RWPE1 (cell line): ENCODE measurements around the gene AP1B1.
"Not testable (repeated sequence)": the region's sequence is repeated elsewhere in the genome, so short reads cannot be mapped to it uniquely, and the experiment has no call there.

Source experiments
- CTCF ChIA-PET: fragments of 350-600 bp; sonication (Branson Sonifier 250); formaldehyde crosslinking; extraction: SDS; loops from one replicate; lab custom pipeline; 2021; lab: Yijun Ruan, JAX
- POLR2A ChIA-PET: fragments of 400-600 bp; formaldehyde crosslinking; extraction: SDS; loops from one replicate; lab custom pipeline; 2020; ENCODE audit warnings: antibody characterized with exemption; ENCODE audit not compliant: low non-redundant PET; lab: Yijun Ruan, JAX
- DNase-seq: peaks from one replicate; pipeline ENCODE4 v3.0.0; 2012; ENCODE audit warnings: low spot score
- H3K27ac ChIP-seq: fragments of 450-650 bp; 2 replicates; pipeline ENCODE4 v1.5.1; 2017
- CTCF ChIP-seq: fragments of 450-650 bp; conservative IDR thresholded peaks from 2 replicates; pipeline ENCODE4 v1.5.1; 2017; ENCODE audit warnings: low read depth, mild to moderate bottlenecking

AP1B1 gene

GRCh38 chr22:29426476-29426875 is 38.1 kb upstream of the AP1B1 start:
- CTCF ChIA-PET = interaction anchor here (0.6 kb wide), 1 partner anchor 1359 kb away, joined by 4 read pairs; no protein-coding TSS in a partner anchor
- DNase-seq = no peak
- POLR2A ChIA-PET = no interaction called here
- H3K27ac ChIP-seq = no peak overlapping the region
- TF ChIP-seq CTCF = no peak

- DNase-seq, CTCF ChIA-PET, POLR2A ChIA-PET: not testable (repeated sequence)
Measured at GRCh38 chr22:29418704-29419103, 30.3 kb upstream of the AP1B1 start.

GRCh38 chr22:29414951-29415591 is 26.7 kb upstream of the AP1B1 start:
- H3K27ac ChIP-seq, POLR2A ChIA-PET, DNase-seq: not testable (repeated sequence)
- CTCF ChIA-PET = interaction anchor here (0.6 kb wide), 1 partner anchor 205 kb away, joined by 3 read pairs; no protein-coding TSS in a partner anchor

More at GRCh38 chr22:29418704-29419103, 30.3 kb upstream of the AP1B1 start:
- not testable (repeated sequence) for H3K27ac ChIP-seq

DNA sequence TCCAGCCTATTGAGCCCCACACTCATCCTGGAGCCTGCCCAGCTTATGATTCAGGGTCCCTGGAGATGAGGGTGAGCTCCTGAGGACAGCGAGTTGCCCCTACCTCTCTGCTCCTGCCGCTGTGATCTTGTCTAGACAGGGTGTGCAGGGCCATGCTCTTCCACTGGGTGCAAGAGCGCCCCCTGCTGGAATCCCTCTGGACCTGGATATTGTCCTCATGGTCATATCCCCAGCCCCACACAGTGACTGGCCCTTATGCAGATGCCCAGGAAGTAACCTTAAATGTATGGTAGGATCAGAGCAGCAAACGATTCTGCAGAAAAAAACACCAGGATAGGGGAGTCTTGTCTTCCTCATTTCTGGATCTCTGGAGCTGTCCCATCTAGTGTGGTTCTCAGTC is 24.4 kb upstream of the AP1B1 start:
- POLR2A ChIA-PET, DNase-seq, H3K27ac ChIP-seq: not testable (repeated sequence)
- CTCF ChIA-PET = interaction anchor here (0.6 kb wide), 2 partner anchors 10 to 15 kb away, joined by 3 read pairs; no protein-coding TSS in a partner anchor

- DNase-seq, H3K27ac ChIP-seq, CTCF ChIA-PET, POLR2A ChIA-PET: not testable (repeated sequence)
Measured at GRCh38 chr22:29411569-29412211, 23.3 kb upstream of the AP1B1 start.

GRCh38 chr22:29408940-29409339 is 20.6 kb upstream of the AP1B1 start:
- no peak for TF ChIP-seq CTCF
- DNase-seq = no peak
- ChIA-PET POLR2A (no interaction called here), CTCF (no interaction called here)
- H3K27ac ChIP-seq = no peak overlapping the region

DNA sequence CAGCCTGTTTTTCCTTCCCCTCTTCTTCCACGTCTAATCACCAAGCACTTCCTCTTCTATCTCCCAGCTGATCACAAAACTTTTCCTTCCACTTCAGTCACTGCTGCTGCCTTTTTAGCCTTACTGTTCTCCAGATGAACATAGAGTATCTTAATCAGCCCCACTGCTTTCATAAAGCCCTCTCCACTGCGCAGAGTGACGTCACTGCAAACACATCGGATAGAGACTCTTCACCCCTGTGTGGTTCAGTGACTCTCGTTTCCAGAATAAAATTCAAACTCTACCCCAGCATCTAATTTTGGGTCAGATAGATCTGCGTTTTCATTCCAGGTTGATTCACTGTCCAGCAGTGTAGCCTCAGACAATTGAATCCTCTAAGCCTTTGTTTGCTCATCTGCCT is 13.2 kb upstream of the AP1B1 start:
- DNase-seq, POLR2A ChIA-PET, H3K27ac ChIP-seq, CTCF ChIA-PET: not testable (repeated sequence)

DNA sequence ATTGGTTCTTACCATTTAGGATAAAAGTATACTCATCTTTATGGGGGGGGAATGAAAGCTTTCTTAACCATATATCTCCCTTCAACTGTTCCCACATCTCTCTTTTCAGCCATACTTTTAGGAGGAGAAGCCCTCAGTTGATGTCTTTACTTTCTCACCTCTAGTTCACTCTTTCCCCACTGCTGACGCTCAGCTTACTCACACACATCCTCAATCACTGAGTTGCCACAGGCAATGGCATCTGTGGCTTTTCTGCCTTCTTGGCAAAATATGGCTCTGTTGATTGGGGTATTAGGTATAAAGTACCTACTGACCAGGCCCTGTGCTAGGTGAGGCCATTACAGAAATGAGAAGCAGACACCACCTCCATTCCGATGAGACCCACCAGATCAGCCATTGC is 12.2 kb upstream of the AP1B1 start:
- POLR2A ChIA-PET = no interaction called here
- no peak for TF ChIP-seq CTCF
- no peak for DNase-seq
- no peak overlapping the region for H3K27ac ChIP-seq
- CTCF ChIA-PET = no interaction called here

DNA sequence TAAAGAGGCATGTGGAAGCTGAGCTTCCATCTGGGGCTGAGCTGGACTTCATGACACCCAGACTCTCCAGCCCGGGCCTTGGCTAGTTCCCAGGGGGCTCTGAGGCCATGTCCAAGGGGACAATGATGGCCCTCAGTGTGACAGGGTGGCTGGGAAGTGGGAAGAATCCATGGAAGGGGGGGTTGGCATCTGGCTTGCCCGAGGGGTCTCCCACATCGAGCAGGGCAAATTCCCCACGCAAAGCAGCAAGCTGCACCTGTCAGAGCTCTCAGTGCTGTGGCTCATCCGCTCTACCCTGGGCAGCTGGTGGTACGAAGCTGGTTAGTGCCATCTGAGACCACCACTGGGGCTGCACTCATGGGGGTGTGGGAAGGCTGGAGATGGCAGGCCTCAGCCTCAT is 9.4 kb upstream of the AP1B1 start:
- POLR2A ChIA-PET = no interaction called here
- DNase-seq = no peak
- no peak for TF ChIP-seq CTCF
- CTCF ChIA-PET = interaction anchor here (0.7 kb wide), 1 partner anchor 15 kb away, joined by 3 read pairs; no protein-coding TSS in a partner anchor
- H3K27ac ChIP-seq = no peak overlapping the region
